SK-N-SH treated with all-trans-retinoic acid at 6 μM for 48 hours (cell line): ENCODE measurements around the gene HMSD.
A peak's percentile ranks its signal among the peaks of the same experiment; 100 is the strongest.

Experiments
- ATAC-seq: fragments of 200-7000 bp; cut with Tn5 transposase; 3 replicates; pipeline ENCODE4 v1.9.1; 2020; ENCODE audit warnings: mild to moderate bottlenecking, moderate library complexity
- ARNTL ChIP-seq: fragments of 450-650 bp; formaldehyde crosslinking; IDR thresholded peaks from 2 replicates; pipeline ENCODE4 v1.5.0; 2020; ENCODE audit warnings: low read depth, mild to moderate bottlenecking, moderate library complexity, borderline replicate concordance
- BACH2 ChIP-seq: fragments of 250-450 bp; sonication (Bioruptor Pico); IDR thresholded peaks from 2 replicates; pipeline ENCODE4 v1.9.0; 2021; ENCODE audit warnings: mild to moderate bottlenecking, borderline replicate concordance
- CREB5 ChIP-seq: fragments of 250-450 bp; sonication (Bioruptor Pico); IDR thresholded peaks from 2 replicates; pipeline ENCODE4 v1.5.1; 2020; ENCODE audit warnings: low read depth, mild to moderate bottlenecking, moderate library complexity
- CSDC2 ChIP-seq: fragments of 250-450 bp; sonication (Bioruptor Pico); IDR thresholded peaks from 2 replicates; pipeline ENCODE4 v1.5.0; 2020; ENCODE audit warnings: mild to moderate bottlenecking, moderate library complexity
- GLIS3 ChIP-seq: fragments of 250-450 bp; sonication (Bioruptor Pico); IDR thresholded peaks from 2 replicates; pipeline ENCODE4 v1.5.0; 2020; ENCODE audit warnings: mild to moderate bottlenecking, moderate library complexity
- ISL1 ChIP-seq: fragments of 250-450 bp; sonication (Bioruptor Pico); IDR thresholded peaks from 2 replicates; pipeline ENCODE4 v2.1.2; 2022; ENCODE audit warnings: mild to moderate bottlenecking, moderate library complexity
- OSR1 ChIP-seq: fragments of 250-450 bp; sonication (Bioruptor Pico); IDR thresholded peaks from 2 replicates; pipeline ENCODE4 v1.8.0; 2022; ENCODE audit warnings: moderate library complexity, mild to moderate bottlenecking, inconsistent platforms
- PATZ1 ChIP-seq: fragments of 250-450 bp; sonication (Bioruptor Pico); IDR thresholded peaks from 2 replicates; pipeline ENCODE4 v1.8.0; 2020; ENCODE audit warnings: mild to moderate bottlenecking, moderate library complexity, borderline replicate concordance
- POU6F1 ChIP-seq: fragments of 250-450 bp; sonication (Bioruptor Pico); IDR thresholded peaks from 2 replicates; pipeline ENCODE4 v1.8.0; 2021; ENCODE audit warnings: low read depth, mild to moderate bottlenecking, moderate library complexity, borderline replicate concordance
- PPARA ChIP-seq: fragments of 250-450 bp; sonication (Bioruptor Pico); IDR thresholded peaks from 2 replicates; pipeline ENCODE4 v1.5.0; 2020; ENCODE audit warnings: mild to moderate bottlenecking, borderline replicate concordance
- RARB ChIP-seq: fragments of 250-450 bp; sonication (Bioruptor Pico); IDR thresholded peaks from 2 replicates; pipeline ENCODE4 v1.8.0; 2021; ENCODE audit warnings: mild to moderate bottlenecking, moderate library complexity
- SNAI2 ChIP-seq: fragments of 250-450 bp; sonication (Bioruptor Pico); IDR thresholded peaks from 2 replicates; pipeline ENCODE4 v1.5.0; 2020; ENCODE audit warnings: mild to moderate bottlenecking, moderate library complexity
- TCF4 ChIP-seq: fragments of 250-450 bp; sonication (Bioruptor Pico); IDR thresholded peaks from 2 replicates; pipeline ENCODE4 v1.8.0; 2021; ENCODE audit warnings: mild to moderate bottlenecking, moderate library complexity, borderline replicate concordance
- TSHZ2 ChIP-seq: fragments of 250-450 bp; sonication (Bioruptor Pico); IDR thresholded peaks from 2 replicates; pipeline ENCODE4 v1.5.0; 2020; ENCODE audit warnings: mild to moderate bottlenecking, moderate library complexity
- ZC3H10 ChIP-seq: fragments of 250-450 bp; sonication (Bioruptor Pico); IDR thresholded peaks from 2 replicates; pipeline ENCODE4 v1.5.1; 2021; ENCODE audit warnings: mild to moderate bottlenecking, moderate library complexity
- ZFP3 ChIP-seq: fragments of 250-450 bp; sonication (Bioruptor Pico); IDR thresholded peaks from 2 replicates; pipeline ENCODE4 v1.5.0; 2020; ENCODE audit warnings: mild to moderate bottlenecking, moderate library complexity
- ZFP30 ChIP-seq: fragments of 450-650 bp; formaldehyde crosslinking; IDR thresholded peaks from 2 replicates; pipeline ENCODE4 v1.5.0; 2022; ENCODE audit warnings: mild to moderate bottlenecking, moderate library complexity
- ZNF565 ChIP-seq: fragments of 450-650 bp; formaldehyde crosslinking; conservative IDR thresholded peaks from 2 replicates; pipeline ENCODE4 v1.5.0; 2020; ENCODE audit warnings: low read depth, mild to moderate bottlenecking, moderate library complexity
- ZNF70 ChIP-seq: fragments of 450-650 bp; formaldehyde crosslinking; IDR thresholded peaks from 2 replicates; pipeline ENCODE4 v1.5.0; 2020; ENCODE audit warnings: mild to moderate bottlenecking, moderate library complexity
- ZNF8 ChIP-seq: fragments of 450-650 bp; formaldehyde crosslinking; IDR thresholded peaks from 2 replicates; pipeline ENCODE4 v1.5.0; 2020; ENCODE audit warnings: mild to moderate bottlenecking, moderate library complexity

The HMSD gene

GRCh38 chr18:63930773-63931354, 18.2 kb upstream of the HMSD start:
- ATAC-seq: no peak

GRCh38 chr18:63936156-63936931, 12.8 kb upstream of the HMSD start:
- TF ChIP-seq ZNF8 (no peak), PATZ1 (CRISPR knock-in tag) (no peak), ZNF565 (CRISPR knock-in tag) (no peak), ZC3H10 (CRISPR knock-in tag) (no peak), PPARA (CRISPR knock-in tag) (no peak), BACH2 (CRISPR knock-in tag) (no peak), GLIS3 (CRISPR knock-in tag) (no peak), ISL1 (CRISPR knock-in tag) (no peak), ARNTL (no peak), ZFP3 (no peak), OSR1 (CRISPR knock-in tag) (no peak), ZNF70 (CRISPR knock-in tag) (no peak)
- ATAC-seq: peak; percentile 99

More at GRCh38 chr18:63930773-63931354, 18.2 kb upstream of the HMSD start:
- no peak for TF ChIP-seq OSR1 (CRISPR knock-in tag)
- TF ChIP-seq TCF4: no peak
- TF ChIP-seq CREB5 (CRISPR knock-in tag): no peak
- no peak for TF ChIP-seq ZC3H10 (CRISPR knock-in tag)
- no peak for TF ChIP-seq POU6F1 (CRISPR knock-in tag)
- TF ChIP-seq ISL1 (CRISPR knock-in tag): no peak
- TF ChIP-seq PPARA (CRISPR knock-in tag): no peak

- TF ChIP-seq RARB (no peak), ZNF8 (no peak), ARNTL (no peak), TSHZ2 (CRISPR knock-in tag) (no peak), PATZ1 (CRISPR knock-in tag) (no peak), CSDC2 (CRISPR knock-in tag) (no peak), ZFP30 (no peak), POU6F1 (CRISPR knock-in tag) (no peak), ZNF565 (CRISPR knock-in tag) (no peak), ZNF70 (CRISPR knock-in tag) (no peak), ZC3H10 (CRISPR knock-in tag) (no peak), BACH2 (CRISPR knock-in tag) (no peak), ISL1 (CRISPR knock-in tag) (no peak), PPARA (CRISPR knock-in tag) (no peak), ZFP3 (no peak), CREB5 (CRISPR knock-in tag) (no peak), TCF4 (no peak), SNAI2 (CRISPR knock-in tag) (no peak), OSR1 (CRISPR knock-in tag) (no peak)
- ATAC-seq: no peak
Observed at GRCh38 chr18:63936932-63937393, 12.1 kb upstream of the HMSD start.
